ENCODE results near the gene POMT2.

Gene POMT2

DNA sequence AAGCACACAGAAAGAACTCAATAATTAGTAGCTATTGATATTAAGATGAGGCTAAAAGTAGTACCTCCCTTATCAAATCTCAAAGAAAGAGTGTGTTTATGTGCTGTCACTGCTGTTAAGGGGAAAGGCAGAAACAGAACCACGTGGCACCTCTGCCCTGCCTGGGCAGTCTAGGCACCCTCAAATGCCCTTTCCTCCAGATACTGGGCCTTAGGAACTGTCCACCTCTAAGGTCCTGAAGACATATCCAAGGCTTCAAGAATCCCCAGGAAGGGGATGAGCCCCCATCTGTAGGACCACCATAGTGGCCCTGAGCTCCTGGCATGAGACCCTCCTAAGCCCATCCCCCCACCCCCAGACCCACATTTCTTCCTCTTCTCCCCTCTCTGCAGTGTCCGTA lies 78.7 kb downstream of the POMT2 start:
- no peak overlapping the region for H3K4me3 ChIP-seq (IDR thresholded peaks at IDR 0.05; ENCODE audit: insufficient read depth, low read depth, low read length)
- H3K4me1 ChIP-seq (ENCODE audit: low read depth, poor library complexity, severe bottlenecking) = no peaks in the 10 kb centered on the region
- H3K9ac ChIP-seq = no peak overlapping the region
- H3K4me2 ChIP-seq = no peak overlapping the region
- H2AFZ ChIP-seq (ENCODE audit: low read depth) = no peak overlapping the region
- no peak overlapping the region for H3K27ac ChIP-seq
- TF ChIP-seq, protein P1, sequence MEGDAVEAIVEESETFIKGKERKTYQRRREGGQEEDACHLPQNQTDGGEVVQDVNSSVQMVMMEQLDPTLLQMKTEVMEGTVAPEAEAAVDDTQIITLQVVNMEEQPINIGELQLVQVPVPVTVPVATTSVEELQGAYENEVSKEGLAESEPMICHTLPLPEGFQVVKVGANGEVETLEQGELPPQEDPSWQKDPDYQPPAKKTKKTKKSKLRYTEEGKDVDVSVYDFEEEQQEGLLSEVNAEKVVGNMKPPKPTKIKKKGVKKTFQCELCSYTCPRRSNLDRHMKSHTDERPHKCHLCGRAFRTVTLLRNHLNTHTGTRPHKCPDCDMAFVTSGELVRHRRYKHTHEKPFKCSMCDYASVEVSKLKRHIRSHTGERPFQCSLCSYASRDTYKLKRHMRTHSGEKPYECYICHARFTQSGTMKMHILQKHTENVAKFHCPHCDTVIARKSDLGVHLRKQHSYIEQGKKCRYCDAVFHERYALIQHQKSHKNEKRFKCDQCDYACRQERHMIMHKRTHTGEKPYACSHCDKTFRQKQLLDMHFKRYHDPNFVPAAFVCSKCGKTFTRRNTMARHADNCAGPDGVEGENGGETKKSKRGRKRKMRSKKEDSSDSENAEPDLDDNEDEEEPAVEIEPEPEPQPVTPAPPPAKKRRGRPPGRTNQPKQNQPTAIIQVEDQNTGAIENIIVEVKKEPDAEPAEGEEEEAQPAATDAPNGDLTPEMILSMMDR (conservative IDR thresholded peaks at IDR 0.05; ENCODE audit: low read depth, low read length) = no peak
- H4K20me1 ChIP-seq (ENCODE audit: insufficient read depth) = no peaks in the 10 kb centered on the region
- H3K27me3 ChIP-seq (ENCODE audit: insufficient read depth, low read depth) = no peaks in the 10 kb centered on the region
- H3K79me2 ChIP-seq (ENCODE audit: insufficient read depth, low read depth) = no peaks in the 10 kb centered on the region
- no peaks in the 10 kb centered on the region for H3K36me3 ChIP-seq (ENCODE audit: insufficient read depth)

DNA sequence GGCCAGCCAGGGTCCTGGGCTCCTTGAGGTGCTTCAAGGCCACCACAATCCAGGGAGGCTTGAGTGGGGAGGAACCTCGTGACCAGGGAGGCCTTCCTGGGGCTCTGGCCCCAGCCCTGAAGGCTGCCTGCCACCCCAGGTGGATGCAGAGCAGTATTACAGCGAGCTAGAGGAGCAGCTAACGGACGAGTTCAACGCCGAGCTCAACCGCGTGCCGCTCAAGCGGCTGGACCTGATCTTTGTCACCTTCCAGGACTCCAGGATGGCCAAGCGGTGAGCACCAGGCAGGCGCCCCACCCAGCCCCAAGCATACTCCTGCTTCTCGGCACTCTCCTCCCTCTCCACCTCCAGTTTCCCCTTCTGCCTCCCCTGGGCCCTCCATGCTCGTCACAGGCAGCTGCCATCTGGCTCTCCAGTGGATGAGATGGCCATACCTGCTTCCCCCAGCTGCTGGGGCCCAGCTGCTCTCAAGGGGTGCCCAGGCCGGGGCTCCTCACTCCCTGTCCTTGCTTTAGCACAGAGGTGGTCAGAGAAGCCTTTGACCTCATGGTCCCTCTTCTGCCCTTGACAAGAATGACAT lies 80.3 kb downstream of the POMT2 start:
- no peak overlapping the region for H3K4me3 ChIP-seq (IDR thresholded peaks at IDR 0.05; ENCODE audit: insufficient read depth, low read depth, low read length)

DNA sequence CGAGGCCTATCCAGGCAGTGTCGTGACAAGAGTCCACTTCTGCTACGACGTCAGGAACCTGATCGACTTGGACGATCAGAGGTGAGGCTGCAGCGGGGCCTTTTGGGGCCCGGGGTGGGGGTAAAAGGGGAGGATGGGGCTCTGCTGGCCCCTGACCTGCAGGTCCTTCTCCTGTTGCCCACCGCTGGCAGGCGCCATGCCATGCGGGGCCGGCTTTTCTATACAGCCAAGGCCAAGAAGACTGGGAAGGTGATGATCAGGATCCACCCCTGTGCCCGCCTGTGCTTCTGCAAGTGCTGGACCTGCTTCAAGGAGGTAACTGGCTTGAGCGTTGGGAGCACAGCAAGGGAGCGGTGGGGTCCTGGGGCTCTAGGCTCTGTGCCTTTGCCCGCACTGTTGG lies 81.3 kb downstream of the POMT2 start:
- no peak overlapping the region for H3K4me2 ChIP-seq
- H3K36me3 ChIP-seq (ENCODE audit: insufficient read depth) = no peaks in the 10 kb centered on the region
- no peak overlapping the region for H3K4me3 ChIP-seq (IDR thresholded peaks at IDR 0.05; ENCODE audit: insufficient read depth, low read depth, low read length)
- no peaks in the 10 kb centered on the region for H3K4me1 ChIP-seq (ENCODE audit: low read depth, poor library complexity, severe bottlenecking)
- no peak overlapping the region for H3K27ac ChIP-seq
- H3K27me3 ChIP-seq (ENCODE audit: insufficient read depth, low read depth) = no peaks in the 10 kb centered on the region
- no peak overlapping the region for H2AFZ ChIP-seq (ENCODE audit: low read depth)
- no peaks in the 10 kb centered on the region for H4K20me1 ChIP-seq (ENCODE audit: insufficient read depth)
- TF ChIP-seq, protein P1 (conservative IDR thresholded peaks at IDR 0.05; ENCODE audit: low read depth, low read length) = no peak
- no peak overlapping the region for H3K9ac ChIP-seq
- H3K79me2 ChIP-seq (ENCODE audit: insufficient read depth, low read depth) = no peaks in the 10 kb centered on the region

More for the DNA sequence above, 80.3 kb downstream of the POMT2 start:
- TF ChIP-seq, protein P1 (conservative IDR thresholded peaks at IDR 0.05; ENCODE audit: low read depth, low read length) = no peak
- no peaks in the 10 kb centered on the region for H3K79me2 ChIP-seq (ENCODE audit: insufficient read depth, low read depth)
- H3K36me3 ChIP-seq (ENCODE audit: insufficient read depth) = no peaks in the 10 kb centered on the region
- H3K27me3 ChIP-seq (ENCODE audit: insufficient read depth, low read depth) = no peaks in the 10 kb centered on the region
- no peak overlapping the region for H3K27ac ChIP-seq
- no peak overlapping the region for H3K9ac ChIP-seq
- H3K4me1 ChIP-seq (ENCODE audit: low read depth, poor library complexity, severe bottlenecking) = no peaks in the 10 kb centered on the region
- H3K4me2 ChIP-seq = no peak overlapping the region
- no peak overlapping the region for H2AFZ ChIP-seq (ENCODE audit: low read depth)
- no peaks in the 10 kb centered on the region for H4K20me1 ChIP-seq (ENCODE audit: insufficient read depth)

DNA sequence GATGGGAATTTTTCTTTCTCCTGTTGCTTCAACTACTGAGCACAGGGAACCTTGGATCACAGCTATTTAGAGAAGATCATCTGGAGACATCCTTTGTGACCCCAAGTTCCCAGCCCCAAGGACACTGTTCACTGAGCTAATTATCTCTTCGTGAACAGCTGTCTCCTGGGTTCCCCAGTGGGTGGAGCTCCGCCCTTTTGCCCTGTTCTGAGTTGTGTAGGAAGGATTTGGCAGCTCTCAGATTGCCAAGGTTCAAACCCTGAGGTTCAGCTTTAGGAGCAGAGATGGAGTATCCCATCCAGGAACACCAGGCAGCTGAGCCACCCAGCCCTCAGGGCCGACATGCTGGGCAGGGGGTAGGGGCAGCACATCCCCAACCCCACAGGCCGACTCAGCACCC lies 81.7 kb downstream of the POMT2 start:
- Histone ChIP-seq H3K79me2 (ENCODE audit: insufficient read depth, low read depth) (no peaks in the 10 kb centered on the region), H4K20me1 (ENCODE audit: insufficient read depth) (no peaks in the 10 kb centered on the region), H3K9ac (no peak overlapping the region), H3K4me3 (IDR thresholded peaks at IDR 0.05; ENCODE audit: insufficient read depth, low read depth, low read length) (no peak overlapping the region), H3K27ac (no peak overlapping the region), H2AFZ (ENCODE audit: low read depth) (no peak overlapping the region), H3K36me3 (ENCODE audit: insufficient read depth) (no peaks in the 10 kb centered on the region), H3K4me2 (no peak overlapping the region), H3K27me3 (ENCODE audit: insufficient read depth, low read depth) (no peaks in the 10 kb centered on the region), H3K4me1 (ENCODE audit: low read depth, poor library complexity, severe bottlenecking) (no peaks in the 10 kb centered on the region)
- TF ChIP-seq, protein P1 (conservative IDR thresholded peaks at IDR 0.05; ENCODE audit: low read depth, low read length) = no peak
